ENCODE data around the gene ARPC1B. TPM values are rescaled to one million over a fixed set of nuclear protein-coding genes. Genes with fewer than 3 reads are reported as not detected.

ARPC1B gene
- total and polyA plus RNA-seq, 9 of the 15 experiments (the other 6 are each of a cell fraction or from before 2014, with no cell fraction given): 6.7 to 357 (median 211) TPM

DNA sequence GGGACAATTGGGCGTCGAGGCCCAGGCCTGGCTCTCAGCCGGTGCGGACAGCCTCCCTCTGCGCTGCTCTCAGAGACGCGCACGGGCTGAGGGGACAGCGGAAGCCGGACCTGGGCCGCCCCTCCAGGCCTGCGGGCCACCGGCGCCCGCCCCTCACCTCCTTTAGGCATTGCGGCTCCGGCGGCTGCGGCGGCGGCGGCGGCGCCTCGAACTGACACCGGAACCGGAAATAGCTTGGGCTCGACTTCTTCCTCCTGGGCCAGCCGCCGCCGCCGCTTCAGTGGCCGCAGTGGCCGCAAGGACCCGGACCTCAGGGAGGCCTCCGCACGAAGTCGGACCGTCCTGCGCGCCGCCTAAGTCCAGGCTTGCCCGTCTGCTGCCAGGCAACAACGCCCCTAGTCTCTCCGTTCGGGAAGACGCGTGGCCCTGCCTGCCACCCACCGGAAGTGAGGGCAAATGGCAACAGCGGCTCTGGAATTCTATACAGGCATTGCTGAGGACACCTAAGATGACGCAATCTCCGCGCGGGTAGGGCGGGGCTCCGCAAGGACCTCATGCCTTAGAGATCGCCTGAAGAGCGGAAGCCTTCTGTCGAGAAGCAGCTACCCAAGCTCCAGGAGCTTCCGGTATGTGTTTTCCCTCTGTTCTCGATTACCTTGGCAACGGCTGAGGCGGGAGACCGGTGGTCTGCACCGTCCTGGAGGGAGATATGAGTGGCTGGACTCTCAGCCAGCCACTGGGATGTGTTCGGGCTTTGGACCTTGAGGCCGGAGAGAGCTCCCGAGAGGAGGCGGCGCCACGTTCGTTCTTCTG, 34.1 kb downstream of the ARPC1B start, which contains the start of the genes BUD31 and PDAP1 (continued):
- TF ChIP-seq EP300 (IDR thresholded peaks at IDR 0.05; ENCODE audit: low read length) (peak; percentile 60; the same call in 1 of the 2 replicates), REST (IDR thresholded peaks at IDR 0.05; ENCODE audit: borderline replicate concordance) (no peak), REST (CRISPR knock-in tag; IDR thresholded peaks at IDR 0.05; ENCODE audit: low read depth) (peak; percentile 76; the same call in 1 of the 2 replicates), MLLT1 (IDR thresholded peaks at IDR 0.05) (peak in 1 of 2 experiments; percentile 42; a peak in 1 of 4 replicates), PRDM10 (IDR thresholded peaks at IDR 0.05; ENCODE audit: partially characterized antibody) (peak; percentile 9), ZNF224 (CRISPR knock-in tag; IDR thresholded peaks at IDR 0.05) (no peak)

Measured in K562 (cell line).